Neural cell (in vitro differentiated cells): ENCODE measurements around the gene PGAM2.

Experiments used
- CTCF ChIP-seq: fragments of 450-650 bp; IDR thresholded peaks from 2 replicates; pipeline ENCODE4 v1.5.1; 2014; ENCODE audit warnings: antibody characterized with exemption, mild to moderate bottlenecking, moderate library complexity; ENCODE audit not compliant: poor library complexity, severe bottlenecking
- EP300 ChIP-seq: fragments of 450-650 bp; conservative IDR thresholded peaks from 2 replicates; pipeline ENCODE4 v1.6.1; 2014; ENCODE audit warnings: antibody characterized with exemption, mild to moderate bottlenecking, moderate library complexity; ENCODE audit not compliant: poor library complexity, severe bottlenecking
- EZH2 ChIP-seq: fragments of 200-600, 300-800 bp; shearing (Covaris generic), sonication (generic); IDR thresholded peaks from 2 replicates; pipeline ENCODE4 v1.6.1; 2014; ENCODE audit warnings: antibody characterized with exemption, low read length, borderline replicate concordance, mild to moderate bottlenecking; ENCODE audit not compliant: insufficient read depth, poor library complexity, severe bottlenecking
- MXI1 ChIP-seq: fragments of 450-650 bp; conservative IDR thresholded peaks from 2 replicates; pipeline ENCODE4 v1.6.1; 2014; ENCODE audit warnings: antibody characterized with exemption, mild to moderate bottlenecking; ENCODE audit not compliant: poor library complexity, severe bottlenecking
- POLR2AphosphoS5 ChIP-seq: IDR thresholded peaks from 2 replicates; pipeline ENCODE4 v1.6.1; 2012
- RAD21 ChIP-seq: fragments of 450-650 bp; conservative IDR thresholded peaks from 2 replicates; pipeline ENCODE4 v1.6.1; 2014; ENCODE audit warnings: antibody characterized with exemption, mild to moderate bottlenecking, moderate library complexity
- REST ChIP-seq: IDR thresholded peaks from 2 replicates; pipeline ENCODE4 v1.6.1; 2012; ENCODE audit warnings: borderline replicate concordance
- SMC3 ChIP-seq: fragments of 450-650 bp; conservative IDR thresholded peaks from 2 replicates; pipeline ENCODE4 v1.6.1; 2014; ENCODE audit warnings: antibody characterized with exemption, mild to moderate bottlenecking, moderate library complexity; ENCODE audit not compliant: poor library complexity

- TF ChIP-seq CTCF (no peak), REST (no peak), EP300 (no peak), RAD21 (no peak), POLR2AphosphoS5 (no peak), EZH2 (no peak), MXI1 (no peak), SMC3 (no peak)
Observed at GRCh38 chr7:44111761-44112160, 46.4 kb upstream of the PGAM2 start.
